HG03521 (cell line): ENCODE results near the gene ZNF618.
A peak's percentile ranks its signal among the peaks of the same experiment; 100 is the strongest.
"Not testable (repeated sequence)": the region's sequence is repeated elsewhere in the genome, so short reads cannot be mapped to it uniquely, and the experiment has no call there.

ENCODE experiments used
- ATAC-seq: cut with Tn5 transposase; IDR thresholded peaks from one replicate; pipeline ENCODE4 v1.9.1; 2021; ENCODE audit warnings: mild to moderate bottlenecking, moderate library complexity; ENCODE audit not compliant: unreplicated experiment

The ZNF618 gene

GRCh38 chr9:114077162-114077837 lies 201.2 kb downstream of the ZNF618 start:
- no peak for ATAC-seq

GRCh38 chr9:114078021-114078780 lies 202.1 kb downstream of the ZNF618 start, which contains the start of gene AMBP:
TSS of gene AMBP (minus strand) at chr9:114078300. CDS start at chr9:114078209, 91 bp downstream.
- no peak for ATAC-seq

GRCh38 chr9:114078781-114079156 lies 202.7 kb downstream of the ZNF618 start:
- ATAC-seq, result no peak

GRCh38 chr9:114080195-114080772 lies 204.2 kb downstream of the ZNF618 start:
- no peak for ATAC-seq

GRCh38 chr9:114080773-114081440 lies 204.8 kb downstream of the ZNF618 start:
- ATAC-seq, result no peak

- ATAC-seq, result no peak
These were observed 205.4 kb downstream of the ZNF618 start for GRCh38 chr9:114081441-114082016.

- peak; percentile 73 for ATAC-seq
These were observed 206.1 kb downstream of the ZNF618 start for GRCh38 chr9:114082017-114082762.

GRCh38 chr9:114082763-114083412 lies 206.8 kb downstream of the ZNF618 start:
- ATAC-seq, result not testable (repeated sequence)

- no peak for ATAC-seq
These were observed 207.6 kb downstream of the ZNF618 start for GRCh38 chr9:114083666-114084065.

GRCh38 chr9:114084282-114085073 lies 208.4 kb downstream of the ZNF618 start:
- no peak for ATAC-seq

GRCh38 chr9:114085387-114085789 lies 209.3 kb downstream of the ZNF618 start:
- no peak for ATAC-seq

- no peak for ATAC-seq
These were observed 209.9 kb downstream of the ZNF618 start for GRCh38 chr9:114086009-114086408.

GRCh38 chr9:114086607-114087006 lies 210.5 kb downstream of the ZNF618 start:
- no peak for ATAC-seq

- no peak for ATAC-seq
These were observed 211.6 kb downstream of the ZNF618 start for GRCh38 chr9:114087721-114088120.

GRCh38 chr9:114088571-114089170 lies 212.6 kb downstream of the ZNF618 start:
- no peak for ATAC-seq

GRCh38 chr9:114089206-114089840 lies 213.2 kb downstream of the ZNF618 start:
- ATAC-seq, result no peak

- no peak for ATAC-seq
These were observed 214.7 kb downstream of the ZNF618 start for GRCh38 chr9:114090798-114091197.

- ATAC-seq, result no peak
These were observed 215.6 kb downstream of the ZNF618 start for GRCh38 chr9:114091711-114092110.
